ENCODE results near the gene GPR68.

DNA sequence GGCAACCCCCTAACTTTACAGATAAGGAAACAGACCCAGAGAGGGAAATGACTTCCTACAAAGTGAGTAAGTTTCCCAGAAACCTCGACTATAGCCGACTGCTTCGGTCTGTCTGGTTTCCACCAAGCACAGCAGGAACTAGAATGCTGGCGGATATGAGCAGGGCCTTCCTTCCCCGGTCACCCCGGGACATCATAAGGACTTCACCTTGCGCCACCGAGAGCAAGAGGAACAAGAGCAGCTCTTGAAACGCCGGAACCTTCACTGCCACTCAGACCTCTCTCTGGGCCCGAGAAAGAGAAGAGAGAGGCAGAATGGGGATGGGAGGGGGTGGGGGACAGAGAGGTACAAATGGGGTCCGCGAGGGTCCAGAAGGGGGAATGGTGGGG is 29.4 kb upstream of the GPR68 start:
- no peak for TF ChIP-seq TP53 (CRISPR knock-in tag; IDR thresholded peaks at IDR 0.05)
- TF ChIP-seq, protein P1, sequence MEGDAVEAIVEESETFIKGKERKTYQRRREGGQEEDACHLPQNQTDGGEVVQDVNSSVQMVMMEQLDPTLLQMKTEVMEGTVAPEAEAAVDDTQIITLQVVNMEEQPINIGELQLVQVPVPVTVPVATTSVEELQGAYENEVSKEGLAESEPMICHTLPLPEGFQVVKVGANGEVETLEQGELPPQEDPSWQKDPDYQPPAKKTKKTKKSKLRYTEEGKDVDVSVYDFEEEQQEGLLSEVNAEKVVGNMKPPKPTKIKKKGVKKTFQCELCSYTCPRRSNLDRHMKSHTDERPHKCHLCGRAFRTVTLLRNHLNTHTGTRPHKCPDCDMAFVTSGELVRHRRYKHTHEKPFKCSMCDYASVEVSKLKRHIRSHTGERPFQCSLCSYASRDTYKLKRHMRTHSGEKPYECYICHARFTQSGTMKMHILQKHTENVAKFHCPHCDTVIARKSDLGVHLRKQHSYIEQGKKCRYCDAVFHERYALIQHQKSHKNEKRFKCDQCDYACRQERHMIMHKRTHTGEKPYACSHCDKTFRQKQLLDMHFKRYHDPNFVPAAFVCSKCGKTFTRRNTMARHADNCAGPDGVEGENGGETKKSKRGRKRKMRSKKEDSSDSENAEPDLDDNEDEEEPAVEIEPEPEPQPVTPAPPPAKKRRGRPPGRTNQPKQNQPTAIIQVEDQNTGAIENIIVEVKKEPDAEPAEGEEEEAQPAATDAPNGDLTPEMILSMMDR (IDR thresholded peaks at IDR 0.05): no peak
- TF ChIP-seq POLR2A (IDR thresholded peaks at IDR 0.05; ENCODE audit: low read length): no peak
- TF ChIP-seq NR3C1 (IDR thresholded peaks at IDR 0.05): no peak
- no peak for TF ChIP-seq JUNB (IDR thresholded peaks at IDR 0.05)
- TF ChIP-seq, protein P2, sequence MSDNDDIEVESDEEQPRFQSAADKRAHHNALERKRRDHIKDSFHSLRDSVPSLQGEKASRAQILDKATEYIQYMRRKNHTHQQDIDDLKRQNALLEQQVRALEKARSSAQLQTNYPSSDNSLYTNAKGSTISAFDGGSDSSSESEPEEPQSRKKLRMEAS (IDR thresholded peaks at IDR 0.05): no peak
- TF ChIP-seq CHD2 (IDR thresholded peaks at IDR 0.05; ENCODE audit: low read length, partially characterized antibody): no peak
